ENCODE results near the gene ZDHHC6. TPM values are rescaled to one million over a fixed set of nuclear protein-coding genes. Genes with fewer than 3 reads are reported as not detected.
A peak's percentile ranks its signal among the peaks of the same experiment; 100 is the strongest.
"Not testable (repeated sequence)": the region's sequence is repeated elsewhere in the genome, so short reads cannot be mapped to it uniquely, and the experiment has no call there.

The ZDHHC6 gene
- total RNA-seq, 2 experiments from 2014 or later: 44.2 to 48.1 TPM

DNA sequence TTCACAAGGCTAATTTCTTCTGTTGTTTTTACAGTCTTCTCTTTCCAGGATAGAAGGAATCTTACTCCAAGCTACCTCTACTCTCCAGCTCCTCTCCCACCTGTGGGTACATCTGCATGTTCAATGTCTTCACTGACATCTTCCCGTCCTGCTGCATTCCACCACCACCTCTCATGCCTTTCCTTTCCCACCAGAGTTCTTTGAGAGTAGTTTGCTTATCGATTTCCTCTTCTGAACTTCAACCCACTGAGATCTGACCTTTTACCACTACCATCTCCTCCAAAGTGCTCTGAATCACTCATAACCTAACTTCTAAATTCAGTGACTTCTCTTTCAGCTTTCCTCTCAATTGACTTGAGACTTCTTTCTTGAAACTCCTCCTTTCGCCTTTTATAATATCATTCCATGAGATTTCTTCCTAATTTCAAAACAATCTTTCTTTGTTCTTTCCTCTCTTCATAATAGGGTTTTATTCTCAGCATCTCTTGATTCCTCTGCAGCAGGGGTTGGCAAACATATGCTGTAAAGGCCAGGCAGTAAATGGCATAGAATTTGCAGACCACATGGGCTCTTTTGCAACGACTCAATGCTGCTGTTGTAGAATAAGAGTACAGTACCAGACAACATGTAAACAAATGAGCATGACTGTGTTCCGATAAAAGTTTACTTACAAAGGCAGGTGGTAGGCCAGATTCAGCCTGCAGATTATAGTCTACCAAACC lies 50.7 kb downstream of the ZDHHC6 start:
- Mint-ChIP-seq H3K27me3 (no peaks in the 10 kb centered on the region), H3K27ac (no peak overlapping the region), H3K9me3 (ENCODE audit: low read depth) (no peaks in the 10 kb centered on the region), H3K4me3 (no peak overlapping the region), H3K36me3 (peaks cover 28% of the 10 kb centered on the region), H3K4me1 (peaks cover 14% of the 10 kb centered on the region)
- CTCF ChIA-PET: interaction anchor here (1.9 kb wide), 1 partner anchor 39 kb away, joined by 5 read pairs; no protein-coding TSS in a partner anchor
- no peak for ATAC-seq
- DNase-seq: no peak

GRCh38 chr10:112394475-112394875 lies 52.2 kb downstream of the ZDHHC6 start:
- H3K27me3 Mint-ChIP-seq: no peaks in the 10 kb centered on the region
- peaks cover 23% of the 10 kb centered on the region for H3K4me1 Mint-ChIP-seq
- H3K4me3 Mint-ChIP-seq: no peak overlapping the region
- H3K27ac Mint-ChIP-seq: no peak overlapping the region
- ATAC-seq (no peak), DNase-seq (no peak)
- CTCF ChIA-PET: interaction anchor here (0.8 kb wide), 1 partner anchor 19 kb away, joined by 3 read pairs; no protein-coding TSS in a partner anchor
- H3K9me3 Mint-ChIP-seq (ENCODE audit: low read depth): no peaks in the 10 kb centered on the region
- H3K36me3 Mint-ChIP-seq: peaks cover 26% of the 10 kb centered on the region

- DNase-seq (no peak), ATAC-seq (no peak)
- peaks cover 21% of the 10 kb centered on the region for H3K36me3 Mint-ChIP-seq
- CTCF ChIA-PET: no interaction called here
- no peaks in the 10 kb centered on the region for H3K27me3 Mint-ChIP-seq
- H3K27ac Mint-ChIP-seq: no peak overlapping the region
- H3K4me1 Mint-ChIP-seq: peaks cover 30% of the 10 kb centered on the region
- no peak overlapping the region for H3K4me3 Mint-ChIP-seq
- no peaks in the 10 kb centered on the region for H3K9me3 Mint-ChIP-seq (ENCODE audit: low read depth)
Measured at GRCh38 chr10:112393827-112394226, 52.9 kb downstream of the ZDHHC6 start.

- H3K27ac Mint-ChIP-seq: no peak overlapping the region
- ATAC-seq: no peak
- no peak overlapping the region for H3K4me3 Mint-ChIP-seq
- peaks cover 35% of the 10 kb centered on the region for H3K4me1 Mint-ChIP-seq
- CTCF ChIA-PET: no interaction called here
- H3K27me3 Mint-ChIP-seq: no peaks in the 10 kb centered on the region
- no peak for DNase-seq
- H3K36me3 Mint-ChIP-seq: peaks cover 20% of the 10 kb centered on the region
- no peaks in the 10 kb centered on the region for H3K9me3 Mint-ChIP-seq (ENCODE audit: low read depth)
Measured at GRCh38 chr10:112393341-112393740, 53.4 kb downstream of the ZDHHC6 start.

- H3K4me3 Mint-ChIP-seq: no peak overlapping the region
- H3K9me3 Mint-ChIP-seq (ENCODE audit: low read depth): no peaks in the 10 kb centered on the region
- DNase-seq: no peak
- peaks cover 24% of the 10 kb centered on the region for H3K36me3 Mint-ChIP-seq
- CTCF ChIA-PET: no interaction called here
- H3K4me1 Mint-ChIP-seq: peaks cover 40% of the 10 kb centered on the region
- no peak for ATAC-seq
- H3K27ac Mint-ChIP-seq: peak overlapping the region; percentile 26
- H3K27me3 Mint-ChIP-seq: no peaks in the 10 kb centered on the region
Measured at GRCh38 chr10:112390125-112390703, 56.5 kb downstream of the ZDHHC6 start.

GRCh38 chr10:112389271-112389822 lies 57.4 kb downstream of the ZDHHC6 start:
- ATAC-seq (peak; percentile 87), DNase-seq (peak; percentile 78)
- Mint-ChIP-seq H3K27me3 (no peaks in the 10 kb centered on the region), H3K4me1 (peaks cover 42% of the 10 kb centered on the region), H3K4me3 (peak overlapping the region; percentile 29), H3K9me3 (ENCODE audit: low read depth) (no peaks in the 10 kb centered on the region), H3K36me3 (peaks cover 27% of the 10 kb centered on the region), H3K27ac (peak overlapping the region; percentile 80)
- CTCF ChIA-PET: interaction anchor here (0.8 to 3.1 kb wide), 3 partner anchors 10 to 46 kb away, joined by 3 to 16 read pairs (median 5); no protein-coding TSS in a partner anchor

GRCh38 chr10:112388548-112388947 lies 58.2 kb downstream of the ZDHHC6 start:
- no peak overlapping the region for H3K4me3 Mint-ChIP-seq
- H3K9me3 Mint-ChIP-seq (ENCODE audit: low read depth): no peaks in the 10 kb centered on the region
- peak overlapping the region; percentile 37 for H3K27ac Mint-ChIP-seq
- peaks cover 41% of the 10 kb centered on the region for H3K4me1 Mint-ChIP-seq
- no peaks in the 10 kb centered on the region for H3K27me3 Mint-ChIP-seq
- DNase-seq (no peak), ATAC-seq (no peak)
- CTCF ChIA-PET: interaction anchor here (2.1 to 3.1 kb wide), 2 partner anchors 10 to 13 kb away, joined by 7 to 16 read pairs; no protein-coding TSS in a partner anchor
- H3K36me3 Mint-ChIP-seq: peaks cover 30% of the 10 kb centered on the region

DNA sequence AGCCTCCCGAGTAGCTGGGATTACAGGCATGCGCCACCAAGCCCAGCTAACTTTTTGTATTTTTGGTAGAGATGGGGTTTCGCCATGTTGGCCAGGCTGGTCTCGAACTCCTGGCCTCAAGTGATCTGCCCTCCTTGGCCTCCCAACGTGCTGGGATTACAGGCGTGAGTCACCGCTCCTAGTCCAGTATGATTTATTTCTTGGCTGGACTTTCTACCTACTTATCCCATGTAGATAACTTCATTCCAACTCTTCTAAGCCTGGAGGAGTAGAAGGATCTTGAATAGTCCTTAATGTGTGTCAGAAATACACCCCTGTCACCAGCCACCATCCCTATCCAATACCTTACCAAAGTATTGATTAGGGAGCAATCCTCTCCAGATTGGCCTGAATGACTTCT lies 58.7 kb downstream of the ZDHHC6 start:
- peaks cover 41% of the 10 kb centered on the region for H3K4me1 Mint-ChIP-seq
- H3K9me3 Mint-ChIP-seq (ENCODE audit: low read depth); H3K27me3 Mint-ChIP-seq; DNase-seq; H3K4me3 Mint-ChIP-seq; ATAC-seq: not testable (repeated sequence)
- peaks cover 29% of the 10 kb centered on the region for H3K36me3 Mint-ChIP-seq
- H3K27ac Mint-ChIP-seq: peak overlapping the region; percentile 37
- CTCF ChIA-PET: interaction anchor here (0.8 to 3.1 kb wide), 4 partner anchors 9 to 20 kb away, joined by 3 to 16 read pairs (median 6); no protein-coding TSS in a partner anchor

DNA sequence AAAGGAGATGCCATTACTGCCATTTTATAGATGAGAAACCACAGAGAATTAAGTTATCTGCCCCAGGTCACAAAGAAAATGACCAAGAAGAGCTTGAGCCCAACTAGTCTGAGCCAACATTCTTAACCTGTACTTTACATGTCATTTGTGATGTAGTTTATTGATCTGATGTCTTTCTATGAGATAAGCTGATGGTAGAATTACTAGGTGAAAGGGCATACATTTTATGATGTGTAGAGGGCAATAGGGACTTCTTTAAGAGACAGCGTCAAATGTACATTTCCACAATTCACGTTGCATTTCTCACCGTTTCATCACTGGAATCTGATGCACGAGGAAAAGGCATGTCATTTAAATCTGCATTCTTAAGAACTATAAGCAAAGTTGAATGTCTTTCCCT lies 61.5 kb downstream of the ZDHHC6 start:
- no peak for ATAC-seq
- H3K27me3 Mint-ChIP-seq: no peaks in the 10 kb centered on the region
- H3K27ac Mint-ChIP-seq: no peak overlapping the region
- CTCF ChIA-PET: interaction anchor here (2.3 to 2.4 kb wide), 2 partner anchors 10 to 248 kb away, joined by 6 to 15 read pairs; partner anchors contain the start of gene ACSL5
- no peak overlapping the region for H3K4me3 Mint-ChIP-seq
- peaks cover 35% of the 10 kb centered on the region for H3K36me3 Mint-ChIP-seq
- H3K4me1 Mint-ChIP-seq: peaks cover 49% of the 10 kb centered on the region
- no peaks in the 10 kb centered on the region for H3K9me3 Mint-ChIP-seq (ENCODE audit: low read depth)
- no peak for DNase-seq

DNA sequence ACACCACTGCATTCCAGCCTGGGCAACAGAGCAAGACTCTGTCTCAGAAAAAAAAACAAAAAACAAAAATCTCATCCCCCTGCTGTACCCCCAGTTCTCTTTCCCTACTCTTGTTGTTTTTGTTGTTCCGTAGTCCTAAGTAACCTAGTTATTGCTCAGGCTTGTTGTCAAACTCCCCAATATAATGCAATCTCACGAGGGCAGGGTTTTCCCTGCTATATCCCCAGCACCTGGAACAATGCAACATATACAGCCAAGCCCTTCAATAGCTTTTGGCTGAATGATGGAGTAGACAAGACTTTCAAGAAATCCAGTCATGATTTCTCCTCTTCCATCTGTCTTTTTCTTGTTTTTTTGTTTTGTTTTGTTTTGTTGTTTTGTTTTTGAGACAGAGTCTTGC lies 62.6 kb downstream of the ZDHHC6 start:
- CTCF ChIA-PET: interaction anchor here (2.4 kb wide), 1 partner anchor 9 kb away, joined by 15 read pairs; the partner anchor contains the start of gene ACSL5
- no peak for ATAC-seq
- H3K36me3 Mint-ChIP-seq: peaks cover 43% of the 10 kb centered on the region

DNA sequence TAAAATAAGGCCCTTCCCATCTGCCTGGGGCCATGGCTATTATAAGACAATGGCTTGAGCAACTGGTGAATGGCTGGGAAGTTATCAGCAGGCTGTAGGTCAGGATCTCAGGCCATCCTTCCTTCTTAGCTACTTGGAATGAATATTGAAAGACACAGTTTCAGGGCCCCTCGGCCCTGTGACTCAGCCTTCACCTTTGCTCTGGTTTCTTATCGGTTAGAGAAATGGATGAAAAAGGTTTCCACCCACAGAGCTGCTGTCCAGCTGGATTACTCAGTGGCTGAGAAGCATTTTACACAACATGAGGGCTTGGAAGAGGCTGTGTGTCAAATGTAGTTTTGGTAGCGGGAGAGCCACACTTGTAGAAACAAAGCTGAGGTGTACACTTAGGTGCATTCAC lies 63.4 kb downstream of the ZDHHC6 start:
- H3K27me3 Mint-ChIP-seq: no peaks in the 10 kb centered on the region
- CTCF ChIA-PET: interaction anchor here (1.3 kb wide), 1 partner anchor 75 kb away, joined by 3 read pairs; no protein-coding TSS in a partner anchor
- no peaks in the 10 kb centered on the region for H3K9me3 Mint-ChIP-seq (ENCODE audit: low read depth)
- ATAC-seq (no peak), DNase-seq (no peak)
- no peak overlapping the region for H3K27ac Mint-ChIP-seq
- H3K4me1 Mint-ChIP-seq: peaks cover 48% of the 10 kb centered on the region
- no peak overlapping the region for H3K4me3 Mint-ChIP-seq
- peaks cover 47% of the 10 kb centered on the region for H3K36me3 Mint-ChIP-seq

More for the DNA sequence above, 62.6 kb downstream of the ZDHHC6 start:
- no peak overlapping the region for H3K27ac Mint-ChIP-seq
- DNase-seq: no peak
- no peaks in the 10 kb centered on the region for H3K9me3 Mint-ChIP-seq (ENCODE audit: low read depth)
- H3K4me3 Mint-ChIP-seq: no peak overlapping the region
- H3K4me1 Mint-ChIP-seq: peaks cover 50% of the 10 kb centered on the region
- H3K27me3 Mint-ChIP-seq: no peaks in the 10 kb centered on the region

GRCh38 chr10:112382515-112383235 lies 64.0 kb downstream of the ZDHHC6 start:
- peaks cover 49% of the 10 kb centered on the region for H3K4me1 Mint-ChIP-seq

More at GRCh38 chr10:112382515-112383235, 64.0 kb downstream of the ZDHHC6 start:
- Mint-ChIP-seq H3K27me3 (no peaks in the 10 kb centered on the region), H3K9me3 (ENCODE audit: low read depth) (no peaks in the 10 kb centered on the region), H3K27ac (no peak overlapping the region), H3K36me3 (peaks cover 46% of the 10 kb centered on the region), H3K4me3 (no peak overlapping the region)
- CTCF ChIA-PET: interaction anchor here (1.3 kb wide), 1 partner anchor 75 kb away, joined by 3 read pairs; no protein-coding TSS in a partner anchor
- DNase-seq (no peak), ATAC-seq (no peak)

Measured in activated CD8-positive, alpha-beta memory T cell treated with anti-CD3 and anti-CD28 coated beads, Interleukin-2, amount 10 ng/mL, durations not matched to agents 7 days and 5 days (primary cell).